GM10266 (cell line): ENCODE measurements around the gene PDLIM5.

ENCODE experiments used
- DNase-seq: peaks from one replicate; pipeline ENCODE4 v3.0.0; 2012; ENCODE audit errors: extremely low spot score
- CTCF ChIP-seq: IDR thresholded peaks from 2 replicates; pipeline ENCODE4 v1.5.1; 2012; ENCODE audit warnings: mild to moderate bottlenecking, low read depth; ENCODE audit not compliant: control insufficient read depth, insufficient read depth; ENCODE audit errors: missing control alignments

PDLIM5 gene

GRCh38 chr4:94483895-94484294, 32.2 kb downstream of the PDLIM5 start:
- TF ChIP-seq CTCF: no peak

GRCh38 chr4:94484818-94485217, 33.1 kb downstream of the PDLIM5 start:
- no peak for DNase-seq
- TF ChIP-seq CTCF: no peak

More at GRCh38 chr4:94483895-94484294, 32.2 kb downstream of the PDLIM5 start:
- DNase-seq: no peak

- DNase-seq: no peak
- TF ChIP-seq CTCF: no peak
Observed at GRCh38 chr4:94486372-94486801, 34.6 kb downstream of the PDLIM5 start.

- no peak for TF ChIP-seq CTCF
- no peak for DNase-seq
Observed at GRCh38 chr4:94488670-94489069, 36.9 kb downstream of the PDLIM5 start.

GRCh38 chr4:94489098-94489497, 37.4 kb downstream of the PDLIM5 start:
- no peak for TF ChIP-seq CTCF
- DNase-seq: no peak

- no peak for DNase-seq
- no peak for TF ChIP-seq CTCF
Observed at GRCh38 chr4:94490437-94490836, 38.7 kb downstream of the PDLIM5 start.

- no peak for DNase-seq
- TF ChIP-seq CTCF: no peak
Observed at GRCh38 chr4:94491322-94491721, 39.6 kb downstream of the PDLIM5 start.
